NCI-H2107 treated with DMSO at 0.1 percent for 48 hours (cell line): ENCODE measurements around the gene TFDP1.

Experiments used
- DNase-seq: peaks from one replicate; lab custom pipeline; 2025; ENCODE audit not compliant: unreplicated experiment; lab: John Stamatoyannopoulos, UW

The TFDP1 gene, protein sequence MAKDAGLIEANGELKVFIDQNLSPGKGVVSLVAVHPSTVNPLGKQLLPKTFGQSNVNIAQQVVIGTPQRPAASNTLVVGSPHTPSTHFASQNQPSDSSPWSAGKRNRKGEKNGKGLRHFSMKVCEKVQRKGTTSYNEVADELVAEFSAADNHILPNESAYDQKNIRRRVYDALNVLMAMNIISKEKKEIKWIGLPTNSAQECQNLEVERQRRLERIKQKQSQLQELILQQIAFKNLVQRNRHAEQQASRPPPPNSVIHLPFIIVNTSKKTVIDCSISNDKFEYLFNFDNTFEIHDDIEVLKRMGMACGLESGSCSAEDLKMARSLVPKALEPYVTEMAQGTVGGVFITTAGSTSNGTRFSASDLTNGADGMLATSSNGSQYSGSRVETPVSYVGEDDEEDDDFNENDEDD

GRCh38 chr13:113584205-113584869 is at the start of gene TFDP1:
Gene TFDP1 (plus strand): TSS chr13:113584753. CDS start chr13:113585838, 1,085 bp downstream.
- DNase-seq = peak; percentile 56

DNA sequence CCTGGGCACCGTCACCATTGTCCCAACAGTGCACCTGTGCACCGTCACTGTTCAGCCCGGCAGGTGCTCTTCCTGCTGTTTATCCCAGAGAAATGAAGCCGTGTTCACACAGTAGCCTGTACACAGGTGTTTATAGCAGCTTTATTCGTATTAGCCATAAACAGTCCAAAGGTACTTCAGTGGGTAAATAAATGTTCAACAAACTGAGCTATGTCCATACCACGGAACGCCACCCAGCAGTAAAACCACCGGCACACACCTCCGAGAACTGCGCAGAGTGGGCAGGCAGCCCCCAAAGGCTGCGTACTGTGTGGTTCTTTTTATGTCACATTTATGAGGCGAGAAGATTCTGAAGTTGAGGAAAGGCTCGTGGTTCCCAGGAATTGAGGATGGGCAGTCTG is 49.2 kb upstream of the TFDP1 start:
- DNase-seq = peak; percentile 10

- peak; percentile 16 for DNase-seq
Observed at GRCh38 chr13:113536461-113537110, 48.0 kb upstream of the TFDP1 start.

GRCh38 chr13:113537205-113537604 is 47.3 kb upstream of the TFDP1 start:
- DNase-seq = no peak

DNA sequence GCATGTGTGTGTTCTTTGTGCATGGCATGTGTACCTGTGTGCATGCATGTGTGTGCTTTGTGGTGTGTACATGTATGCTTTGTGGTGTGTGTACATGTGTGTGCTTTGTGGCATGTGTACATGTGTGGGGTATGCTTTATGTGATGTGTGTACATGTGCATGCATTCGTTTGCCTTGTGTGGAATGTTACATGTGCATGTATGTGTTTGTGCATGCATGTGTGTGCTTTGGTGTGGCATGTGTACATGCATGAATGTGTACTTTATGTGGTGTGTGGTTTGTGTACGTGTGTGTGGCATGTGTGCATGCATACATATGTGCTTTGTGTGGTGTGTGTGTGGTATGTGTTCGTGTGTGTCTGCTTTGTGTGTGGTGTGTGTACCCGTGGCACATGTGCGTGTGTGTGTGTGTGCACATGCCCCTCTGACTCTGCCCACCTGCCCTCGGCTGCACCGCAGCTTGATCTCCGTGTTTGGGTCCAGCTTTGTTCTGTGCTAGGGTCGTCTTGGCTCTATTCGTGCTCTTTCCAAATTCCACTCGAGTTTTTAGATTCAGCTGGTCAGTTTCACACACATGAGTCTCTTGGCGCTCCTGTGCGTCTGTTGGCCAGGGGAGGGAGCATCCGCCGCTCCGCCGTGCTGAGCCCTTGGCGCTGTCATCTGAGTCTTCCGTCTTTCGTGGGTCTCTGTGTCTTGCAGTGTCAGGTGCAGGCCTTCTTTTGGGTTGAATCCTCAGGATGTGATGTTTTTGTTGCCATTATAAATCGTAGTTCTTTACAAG is 46.5 kb upstream of the TFDP1 start:
- DNase-seq = no peak

GRCh38 chr13:113538689-113539058 is 45.9 kb upstream of the TFDP1 start:
- no peak for DNase-seq

DNA sequence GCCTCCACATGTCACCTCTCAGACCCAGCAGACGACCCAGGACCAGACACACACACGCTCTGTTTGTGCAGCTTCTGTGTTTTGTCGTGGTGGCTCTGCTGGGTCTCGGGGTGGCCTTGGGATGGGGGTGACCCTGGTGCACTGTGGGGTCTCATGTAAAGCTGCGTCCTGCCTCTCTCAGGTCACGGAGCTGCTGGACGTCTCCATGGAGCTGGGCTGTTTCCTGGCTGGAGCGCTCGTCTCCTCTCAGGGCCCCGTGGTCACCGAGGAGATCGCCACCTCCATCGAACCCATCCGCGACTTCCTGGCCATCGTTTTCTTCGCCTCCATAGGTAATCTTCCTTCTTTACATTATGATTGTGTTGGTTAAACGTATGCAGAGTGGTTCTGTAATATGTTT is 45.4 kb upstream of the TFDP1 start:
- DNase-seq = no peak

DNA sequence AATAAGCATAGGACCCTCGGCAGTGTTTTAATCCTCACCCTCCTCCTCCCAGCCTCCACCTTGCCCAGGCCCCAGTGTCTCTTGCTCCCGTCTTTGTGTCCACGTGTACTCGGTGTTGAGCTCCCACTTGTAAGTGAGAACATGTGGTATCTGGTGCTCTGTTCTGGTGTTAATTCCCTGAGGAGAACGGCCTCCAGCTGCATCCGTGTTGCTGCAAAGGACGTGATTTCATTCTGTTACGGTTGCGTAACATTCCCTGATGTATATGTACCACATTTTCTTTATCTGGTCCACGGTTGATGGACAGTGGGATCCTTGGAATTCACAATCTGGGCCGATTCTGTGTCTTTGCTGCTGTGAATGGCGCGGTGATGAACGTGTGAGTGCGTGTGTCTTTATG is 44.7 kb upstream of the TFDP1 start:
- DNase-seq = no peak

GRCh38 chr13:113540523-113540922 is 44.0 kb upstream of the TFDP1 start:
- DNase-seq = no peak

- no peak for DNase-seq
Observed at GRCh38 chr13:113542751-113543424, 41.7 kb upstream of the TFDP1 start.

DNA sequence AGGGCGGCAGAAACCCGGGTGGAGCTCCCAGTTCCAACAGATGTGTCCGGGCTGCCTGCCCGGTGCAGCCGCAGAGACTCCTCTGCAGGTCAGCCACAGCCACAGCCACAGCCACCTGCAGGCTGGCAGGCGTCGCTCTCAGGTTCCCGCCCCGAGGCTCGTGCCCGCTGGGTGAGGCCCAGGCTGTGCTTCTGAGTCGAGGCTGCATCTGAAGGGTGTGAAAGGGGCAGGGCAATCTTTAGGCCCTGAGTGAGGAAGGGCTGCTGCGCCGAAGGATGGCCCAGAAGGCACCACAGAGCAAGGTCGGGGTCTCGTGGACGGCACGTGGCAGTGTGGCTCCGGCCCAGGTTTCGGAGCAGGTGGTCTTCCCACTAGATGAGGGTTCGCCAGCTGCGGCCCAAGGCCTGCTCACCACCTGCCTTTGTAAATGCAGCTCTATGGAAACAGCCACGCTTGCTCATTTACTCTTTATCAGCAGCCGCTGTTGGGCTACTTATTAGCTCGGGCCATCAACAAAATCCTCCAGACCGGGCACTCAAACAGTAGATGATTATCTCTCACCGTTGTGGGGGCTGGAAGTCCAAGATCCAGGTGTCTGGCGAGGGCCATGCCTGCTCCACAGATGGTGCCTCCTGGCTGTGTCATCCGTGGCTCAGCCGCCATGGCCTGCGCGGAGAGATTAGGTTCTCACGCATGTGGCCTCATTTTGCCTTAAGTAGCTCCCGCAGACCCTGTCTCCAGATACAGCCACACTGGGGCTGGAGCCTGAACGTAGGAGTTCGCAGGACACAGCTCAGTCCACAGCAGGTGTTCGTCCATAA is 40.3 kb upstream of the TFDP1 start:
- DNase-seq = no peak

GRCh38 chr13:113544896-113545295 is 39.7 kb upstream of the TFDP1 start:
- DNase-seq = no peak

DNA sequence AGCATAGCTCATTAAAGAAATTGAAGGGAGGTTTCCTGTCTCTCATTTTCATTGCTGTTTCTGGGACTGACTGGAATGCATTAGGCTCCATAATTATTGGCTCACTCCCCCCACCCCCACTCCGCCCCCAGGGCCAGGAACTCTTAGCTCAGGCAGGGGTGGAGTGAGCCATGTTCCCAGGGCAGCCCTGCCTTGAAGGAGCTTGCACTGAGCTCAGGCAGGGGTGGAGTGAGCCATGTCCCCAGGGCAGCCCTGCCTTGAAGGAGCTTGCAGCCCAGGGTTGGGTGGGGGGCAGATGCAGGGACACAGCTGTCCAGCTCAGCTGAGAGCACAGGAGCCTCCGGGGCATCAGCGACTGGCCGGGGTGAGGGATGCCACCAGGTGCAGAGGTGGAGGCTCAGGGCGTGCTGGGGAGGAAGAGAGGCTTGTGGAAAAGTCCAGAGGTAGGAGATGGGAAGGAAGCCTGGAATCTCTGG is 39.1 kb upstream of the TFDP1 start:
- DNase-seq = no peak

DNA sequence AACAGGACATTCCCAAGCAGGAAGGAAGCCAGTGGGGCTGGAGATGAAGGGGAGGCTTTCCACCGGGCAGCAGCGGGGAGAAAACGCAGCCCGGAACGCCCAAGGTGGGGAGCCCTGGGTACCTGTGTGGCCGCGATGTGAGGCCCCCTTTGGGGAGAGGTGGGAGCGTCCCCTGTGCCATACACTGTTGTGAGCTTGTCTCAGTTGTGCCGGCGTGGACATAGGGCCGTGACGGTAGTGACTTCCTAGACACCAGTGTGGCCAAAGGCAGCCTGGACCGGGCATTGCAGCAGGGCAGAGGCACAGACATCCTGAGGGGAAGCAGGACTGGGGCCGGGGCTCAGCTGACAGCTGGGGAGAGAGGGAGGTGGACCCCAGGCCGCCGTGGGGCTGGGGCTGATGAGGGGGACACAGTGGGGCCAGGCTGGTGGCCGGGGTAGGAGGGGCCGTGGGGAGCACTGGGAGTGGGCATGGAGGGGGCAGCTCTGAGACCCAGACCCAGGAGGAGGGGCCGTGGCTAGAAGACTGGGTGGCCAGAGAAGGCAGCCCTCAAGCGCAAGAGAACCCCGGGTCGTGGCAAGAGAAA is 38.5 kb upstream of the TFDP1 start:
- no peak for DNase-seq

DNA sequence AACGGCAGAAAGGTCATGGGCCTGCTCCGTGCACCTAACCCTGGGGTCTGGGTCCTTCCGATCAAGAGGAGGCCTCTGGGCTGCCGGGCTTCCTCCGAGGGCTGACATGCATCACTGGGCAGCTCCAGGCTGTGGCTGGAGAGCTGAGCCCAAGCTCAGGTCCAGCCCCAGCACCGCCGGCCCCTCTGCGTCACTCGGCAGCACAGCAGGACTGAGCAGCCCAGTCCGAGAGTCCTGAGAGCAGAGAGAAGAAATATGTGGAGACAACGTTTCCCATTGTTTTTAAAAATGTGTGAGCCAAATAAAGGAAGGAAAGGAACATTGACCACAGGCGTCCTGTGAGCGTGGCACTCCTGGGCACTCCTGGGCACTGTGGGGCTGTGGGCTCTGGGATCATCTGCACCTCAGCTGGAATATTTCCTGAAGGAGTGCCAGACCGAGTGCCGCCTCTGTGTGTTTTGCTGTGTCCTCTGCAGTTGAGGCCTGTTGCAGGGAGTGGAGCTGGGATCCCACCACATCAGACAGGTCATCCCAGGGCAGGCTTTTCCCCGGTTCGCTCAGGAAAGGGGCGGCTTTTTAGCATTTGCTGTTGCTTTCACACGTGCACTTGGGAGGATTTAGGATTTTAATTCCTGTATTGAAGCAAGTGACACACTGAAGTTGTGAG is 37.8 kb upstream of the TFDP1 start:
- no peak for DNase-seq

DNA sequence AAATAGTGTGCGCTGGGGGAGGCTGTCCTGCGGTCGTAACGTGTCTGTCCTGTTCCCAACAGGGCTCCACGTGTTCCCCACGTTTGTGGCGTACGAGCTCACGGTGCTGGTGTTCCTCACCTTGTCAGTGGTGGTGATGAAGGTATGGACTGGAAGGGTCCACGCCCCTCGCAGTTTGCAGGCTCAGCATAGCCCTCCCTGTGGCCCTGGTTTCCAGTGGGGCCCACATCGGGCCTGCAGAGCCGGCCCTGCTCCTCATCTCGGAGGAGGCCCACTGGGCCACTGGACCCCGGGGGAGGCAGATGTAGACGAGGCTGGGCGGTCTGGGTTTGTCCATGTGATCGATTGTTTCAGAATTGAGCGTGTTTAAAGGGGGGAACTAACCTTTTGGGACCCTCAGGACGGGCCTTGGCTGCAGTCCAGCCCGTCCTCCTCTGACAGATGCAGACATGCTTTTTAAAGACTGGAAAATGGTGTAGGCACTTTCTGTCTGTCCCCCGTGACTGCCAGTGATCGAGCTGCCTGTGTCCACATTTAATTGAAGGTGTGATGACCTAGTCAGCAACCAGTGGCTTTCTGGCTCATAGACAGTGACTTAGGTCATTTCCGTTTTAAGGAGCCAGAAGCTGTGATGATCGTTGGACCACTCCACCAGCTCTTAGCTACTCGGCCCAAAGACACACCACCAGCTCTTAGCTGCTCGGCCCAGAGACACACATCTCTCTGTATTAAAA is 37.1 kb upstream of the TFDP1 start:
- no peak for DNase-seq

GRCh38 chr13:113548171-113548641 is 36.3 kb upstream of the TFDP1 start:
- peak; percentile 37 for DNase-seq
